Cardiac fibroblast (primary cell): ENCODE data around the gene CDC42EP3.

Experiments
- DNase-seq, 2 donors: peaks; one replicate each; pipeline versions ENCODE4 v3.0.0 to v3.0.0-alpha.2; 2010; ENCODE audit warnings: low read depth in 2 of 2
- H3K4me3 ChIP-seq, 2 donors: replicated peaks in 1 of 2; 1 replicate in 1 of 2; 2 replicates in 1 of 2; pipeline ENCODE4 v1.5.1; 2011; ENCODE audit warnings: low read depth in 2 of 2, low read length in 2 of 2, mild to moderate bottlenecking in 2 of 2, moderate library complexity in 1 of 2
- TF ChIP-seq, protein P1 (sequence below): IDR thresholded peaks from one replicate; pipeline ENCODE4 v1.5.1; 2011; ENCODE audit warnings: low read depth, mild to moderate bottlenecking, low read length, inconsistent platforms

CDC42EP3 gene

DNA sequence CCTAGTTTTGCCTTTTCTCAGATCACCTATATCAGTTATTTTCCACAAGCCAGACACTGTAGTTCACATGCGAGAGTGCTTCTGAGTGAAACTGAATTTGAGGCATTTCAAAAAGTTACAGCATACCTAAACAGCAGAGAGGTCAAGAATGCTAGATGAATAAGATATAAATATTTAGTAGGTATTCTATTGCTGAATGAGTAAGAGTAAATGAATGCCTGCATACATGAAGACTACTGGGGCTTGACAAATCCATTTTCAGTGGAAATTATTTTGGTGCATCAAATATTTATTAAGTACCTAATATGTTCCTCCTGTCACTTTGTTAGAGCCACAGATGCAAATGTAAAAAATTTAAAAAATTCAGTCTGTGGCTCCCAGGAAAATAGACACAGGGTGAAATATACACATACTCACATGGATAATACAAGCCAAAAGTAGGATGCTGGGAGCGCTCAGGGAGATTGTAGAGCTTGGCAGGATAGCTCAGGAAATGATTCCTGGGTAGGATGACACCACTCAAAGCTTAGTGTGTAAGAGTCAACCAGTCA lies 27.6 kb upstream of the CDC42EP3 start:
- TF ChIP-seq, protein P1, sequence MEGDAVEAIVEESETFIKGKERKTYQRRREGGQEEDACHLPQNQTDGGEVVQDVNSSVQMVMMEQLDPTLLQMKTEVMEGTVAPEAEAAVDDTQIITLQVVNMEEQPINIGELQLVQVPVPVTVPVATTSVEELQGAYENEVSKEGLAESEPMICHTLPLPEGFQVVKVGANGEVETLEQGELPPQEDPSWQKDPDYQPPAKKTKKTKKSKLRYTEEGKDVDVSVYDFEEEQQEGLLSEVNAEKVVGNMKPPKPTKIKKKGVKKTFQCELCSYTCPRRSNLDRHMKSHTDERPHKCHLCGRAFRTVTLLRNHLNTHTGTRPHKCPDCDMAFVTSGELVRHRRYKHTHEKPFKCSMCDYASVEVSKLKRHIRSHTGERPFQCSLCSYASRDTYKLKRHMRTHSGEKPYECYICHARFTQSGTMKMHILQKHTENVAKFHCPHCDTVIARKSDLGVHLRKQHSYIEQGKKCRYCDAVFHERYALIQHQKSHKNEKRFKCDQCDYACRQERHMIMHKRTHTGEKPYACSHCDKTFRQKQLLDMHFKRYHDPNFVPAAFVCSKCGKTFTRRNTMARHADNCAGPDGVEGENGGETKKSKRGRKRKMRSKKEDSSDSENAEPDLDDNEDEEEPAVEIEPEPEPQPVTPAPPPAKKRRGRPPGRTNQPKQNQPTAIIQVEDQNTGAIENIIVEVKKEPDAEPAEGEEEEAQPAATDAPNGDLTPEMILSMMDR: no peak
- peak in 1 of 2 donors; percentile 39 for DNase-seq

DNA sequence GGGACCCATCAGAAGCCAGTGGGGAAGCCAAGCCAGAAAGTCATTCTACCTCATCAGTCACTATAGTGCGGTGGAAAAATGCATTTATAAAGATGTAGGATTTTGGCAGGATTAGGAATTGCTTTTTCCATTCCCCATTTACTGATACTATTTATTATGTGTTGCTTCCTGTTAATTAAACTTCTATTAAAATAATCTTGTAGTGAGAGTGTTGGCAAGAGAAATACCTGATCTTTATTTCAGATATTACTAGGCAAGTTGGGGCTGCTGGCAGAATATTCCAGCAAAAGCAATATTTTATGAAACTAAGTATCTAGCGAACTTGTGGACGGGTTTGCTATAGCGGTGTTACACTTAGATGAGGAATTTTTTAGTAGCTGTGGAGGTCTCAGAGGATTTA lies 23.9 kb upstream of the CDC42EP3 start:
- DNase-seq: no peak
- no peak overlapping the region for H3K4me3 ChIP-seq

More for the DNA sequence above, 27.6 kb upstream of the CDC42EP3 start:
- no peak overlapping the region for H3K4me3 ChIP-seq

DNA sequence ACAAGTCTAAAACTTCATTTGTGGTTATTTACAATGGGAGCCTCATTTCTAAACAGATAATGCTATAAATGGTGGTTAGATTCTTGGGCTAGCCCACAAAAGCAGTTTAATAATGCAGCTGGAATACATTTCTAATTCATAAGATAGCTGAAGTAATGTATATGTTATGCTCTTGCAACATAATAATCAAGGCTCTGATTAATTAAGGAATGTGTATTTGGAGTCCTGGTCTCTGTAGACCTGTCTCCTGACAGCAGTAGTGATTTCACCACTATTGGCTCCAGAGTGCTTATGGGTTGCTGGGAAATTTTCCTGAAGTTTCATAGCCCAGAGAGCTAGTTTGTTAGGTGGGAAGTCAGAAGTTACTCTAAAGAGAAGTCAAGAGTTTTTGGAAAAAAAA lies 21.3 kb upstream of the CDC42EP3 start:
- peak in 1 of 2 donors; percentile 40 for DNase-seq
- TF ChIP-seq, protein P1: no peak
- H3K4me3 ChIP-seq: no peak overlapping the region

More for the DNA sequence above, 23.9 kb upstream of the CDC42EP3 start:
- TF ChIP-seq, protein P1: no peak

DNA sequence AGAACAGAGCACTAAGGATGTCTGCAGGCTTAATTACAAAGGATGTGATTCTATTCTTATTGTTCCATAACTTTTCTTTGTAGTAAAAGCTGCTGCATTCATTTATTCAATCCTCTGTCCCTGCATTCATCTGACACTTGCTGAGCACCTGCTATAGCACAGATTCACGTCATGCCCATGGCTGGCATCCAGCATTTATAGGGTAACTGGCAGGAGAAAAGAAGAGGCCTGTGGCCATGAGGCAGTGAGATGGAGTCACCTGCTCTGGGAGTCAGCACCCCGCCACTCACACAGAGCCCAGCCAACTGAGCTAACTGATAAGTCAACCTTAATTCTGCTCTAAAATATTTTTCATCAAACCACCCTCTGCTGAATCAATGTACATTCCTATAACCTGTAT lies 18.3 kb upstream of the CDC42EP3 start:
- TF ChIP-seq, protein P1: no peak
- no peak for DNase-seq
- no peak overlapping the region for H3K4me3 ChIP-seq

DNA sequence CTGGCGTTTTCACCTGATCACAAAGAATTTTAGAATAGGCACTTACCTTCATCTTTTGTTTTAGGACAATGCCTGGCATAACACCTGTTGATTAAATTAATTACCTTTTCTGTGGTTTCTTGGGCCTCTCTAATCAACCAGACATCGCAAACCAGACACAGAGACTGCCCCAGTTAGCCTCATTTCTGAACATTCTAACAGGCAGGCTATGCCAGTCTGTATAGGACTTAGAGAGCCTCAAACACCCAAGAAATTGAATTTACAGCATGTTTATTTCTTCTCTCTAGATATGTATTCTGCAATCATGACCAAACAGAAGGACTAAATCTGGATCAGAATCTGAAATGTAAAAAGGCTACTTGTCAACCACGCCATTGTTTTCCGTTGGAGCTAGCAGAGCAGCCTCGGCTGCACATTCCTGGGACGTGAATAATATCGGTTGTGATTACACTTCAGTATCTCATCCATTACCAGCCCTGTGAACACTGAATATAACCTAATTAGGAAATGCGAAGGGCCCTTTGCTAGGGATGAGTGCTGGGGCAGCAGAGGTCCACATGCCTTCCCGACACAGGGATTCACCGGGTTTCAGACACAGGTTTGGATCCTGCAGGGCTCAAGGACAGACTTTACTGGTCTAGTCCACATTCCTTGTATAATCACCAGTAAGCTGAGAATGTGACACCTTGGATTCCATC lies 17.5 kb upstream of the CDC42EP3 start:
- TF ChIP-seq, protein P1: no peak
- peak; percentile 86 to 92 for DNase-seq
- no peak overlapping the region for H3K4me3 ChIP-seq

DNA sequence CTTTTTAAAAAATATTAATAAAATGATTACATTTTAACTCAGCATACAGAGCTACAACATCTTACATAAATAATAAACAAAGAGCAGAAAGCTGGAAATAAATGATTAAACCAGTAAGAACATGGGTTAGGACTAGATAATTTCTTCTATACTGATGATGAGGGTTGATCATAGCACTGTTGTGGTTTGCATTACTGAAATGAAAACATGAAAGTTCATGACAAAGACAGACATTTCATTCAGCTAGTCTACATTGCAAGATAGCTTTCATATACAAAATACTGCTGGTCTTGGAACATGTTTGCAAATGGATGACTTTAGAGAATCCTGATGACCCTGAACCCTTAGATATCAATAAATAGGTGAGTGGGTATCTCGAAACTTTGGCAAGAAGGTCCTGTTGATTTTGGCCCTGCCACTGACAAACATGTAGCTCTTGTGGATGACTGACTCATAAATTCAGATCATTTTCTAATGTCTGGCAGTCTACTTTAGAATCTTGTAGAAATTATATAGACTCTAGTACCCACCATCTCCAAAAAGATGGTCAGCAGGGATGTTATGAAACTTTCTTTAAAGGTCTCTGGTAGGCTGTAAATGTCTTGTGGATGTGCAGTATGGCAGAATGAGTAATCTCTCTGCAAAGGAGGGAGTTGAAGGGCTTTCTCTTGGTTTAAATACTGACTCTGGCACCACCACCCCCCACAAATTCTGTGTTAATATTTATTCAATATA lies 15.5 kb upstream of the CDC42EP3 start:
- TF ChIP-seq, protein P1: no peak
- H3K4me3 ChIP-seq: no peak overlapping the region
- no peak for DNase-seq
